HCT116 (cell line): ENCODE data around the gene DEXI.

ENCODE experiments used
- POLR2A ChIP-seq: IDR thresholded peaks from 2 replicates; pipeline ENCODE4 v1.7.0; 2011; ENCODE audit warnings: borderline replicate concordance; ENCODE audit not compliant: insufficient read depth, insufficient read length; ENCODE audit errors: extremely low read depth
- YY1 ChIP-seq: IDR thresholded peaks from 2 replicates; pipeline ENCODE4 v1.6.1; 2011; ENCODE audit warnings: low read length, low read depth, moderate library complexity, mild to moderate bottlenecking; ENCODE audit not compliant: insufficient replicate concordance; ENCODE audit errors: extremely low read depth
- TF ChIP-seq, protein P1 (sequence below): IDR thresholded peaks from 2 replicates; pipeline ENCODE4 v1.6.1; 2012
- TF ChIP-seq, protein P2 (sequence below), 3 experiments: fragments of 200-600 bp in 1 of 3; sonication (generic) in 1 of 3; IDR thresholded peaks in 2 of 3; conservative IDR thresholded peaks in 1 of 3; 2 replicates each; pipeline ENCODE4 v1.5.1; 2012 to 2017; ENCODE audit warnings: low read depth in 2 of 3, low read length in 2 of 3, antibody characterized with exemption in 1 of 3, borderline replicate concordance in 1 of 3, control low read depth in 1 of 3, mild to moderate bottlenecking in 1 of 3, mixed read lengths in 1 of 3, mixed run types in 1 of 3, moderate library complexity in 1 of 3; ENCODE audit not compliant: insufficient read depth in 1 of 3

- TF ChIP-seq POLR2A = no peak
- TF ChIP-seq YY1 = no peak
- TF ChIP-seq, protein P1, sequence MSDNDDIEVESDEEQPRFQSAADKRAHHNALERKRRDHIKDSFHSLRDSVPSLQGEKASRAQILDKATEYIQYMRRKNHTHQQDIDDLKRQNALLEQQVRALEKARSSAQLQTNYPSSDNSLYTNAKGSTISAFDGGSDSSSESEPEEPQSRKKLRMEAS = no peak
- TF ChIP-seq, protein P2, sequence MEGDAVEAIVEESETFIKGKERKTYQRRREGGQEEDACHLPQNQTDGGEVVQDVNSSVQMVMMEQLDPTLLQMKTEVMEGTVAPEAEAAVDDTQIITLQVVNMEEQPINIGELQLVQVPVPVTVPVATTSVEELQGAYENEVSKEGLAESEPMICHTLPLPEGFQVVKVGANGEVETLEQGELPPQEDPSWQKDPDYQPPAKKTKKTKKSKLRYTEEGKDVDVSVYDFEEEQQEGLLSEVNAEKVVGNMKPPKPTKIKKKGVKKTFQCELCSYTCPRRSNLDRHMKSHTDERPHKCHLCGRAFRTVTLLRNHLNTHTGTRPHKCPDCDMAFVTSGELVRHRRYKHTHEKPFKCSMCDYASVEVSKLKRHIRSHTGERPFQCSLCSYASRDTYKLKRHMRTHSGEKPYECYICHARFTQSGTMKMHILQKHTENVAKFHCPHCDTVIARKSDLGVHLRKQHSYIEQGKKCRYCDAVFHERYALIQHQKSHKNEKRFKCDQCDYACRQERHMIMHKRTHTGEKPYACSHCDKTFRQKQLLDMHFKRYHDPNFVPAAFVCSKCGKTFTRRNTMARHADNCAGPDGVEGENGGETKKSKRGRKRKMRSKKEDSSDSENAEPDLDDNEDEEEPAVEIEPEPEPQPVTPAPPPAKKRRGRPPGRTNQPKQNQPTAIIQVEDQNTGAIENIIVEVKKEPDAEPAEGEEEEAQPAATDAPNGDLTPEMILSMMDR (IDR thresholded peaks at IDR 0.05 in 2 of 3, conservative IDR thresholded peaks at IDR 0.05 in 1 of 3; ENCODE audit: borderline replicate concordance in 1 of 3, insufficient read depth in 1 of 3, low read depth in 2 of 3, low read length in 2 of 3) = no peak
Observed at GRCh38 chr16:10957771-10958482, 15.7 kb upstream of the DEXI start.
